HepG2 (cell line): Measurements from ENCODE around the gene ALX3.

Experiments
- KAT7 ChIP-seq: IDR thresholded peaks from 2 replicates; pipeline ENCODE4 v1.6.1; 2018; ENCODE audit warnings: borderline replicate concordance, missing compliant biosample characterization
- MTF1 ChIP-seq: sonication (generic); formaldehyde crosslinking; IDR thresholded peaks from 2 replicates; pipeline ENCODE4 v1.5.0; 2020; ENCODE audit warnings: missing genetic modification reagents
- POLR2G ChIP-seq: fragments of 200-400 bp; formaldehyde crosslinking; IDR thresholded peaks from 2 replicates; pipeline ENCODE4 v1.6.1; 2018; ENCODE audit warnings: mild to moderate bottlenecking, low read depth, low read length, moderate library complexity
- ZNF660 ChIP-seq: sonication (generic); formaldehyde crosslinking; IDR thresholded peaks from 2 replicates; pipeline ENCODE4 v1.5.1; 2020; ENCODE audit warnings: mild to moderate bottlenecking, low read depth, missing genetic modification reagents, borderline replicate concordance
- TF ChIP-seq, protein P1 (sequence below): sonication (generic); formaldehyde crosslinking; IDR thresholded peaks from 2 replicates; pipeline ENCODE4 v1.4.0; 2020; ENCODE audit warnings: mild to moderate bottlenecking, missing genetic modification reagents

DNA sequence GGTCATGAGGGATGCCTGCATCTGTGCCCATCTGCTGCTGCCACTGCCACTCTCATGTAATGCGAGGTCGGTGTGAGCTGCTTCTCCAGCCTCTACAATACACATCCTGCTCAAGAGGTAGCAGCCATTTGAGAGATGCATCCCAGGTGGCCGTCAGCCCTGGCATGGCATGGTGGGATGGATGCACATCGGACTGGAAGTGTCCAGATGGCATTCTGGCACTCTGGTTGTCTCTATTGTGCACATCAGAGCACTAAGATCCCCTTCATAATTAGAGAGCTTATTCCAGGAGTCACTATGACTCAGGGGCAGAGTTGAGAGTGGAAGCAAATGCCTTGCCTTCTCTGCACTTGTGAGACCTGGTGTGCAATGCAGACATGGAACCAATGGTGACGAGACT, 32.2 kb downstream of the ALX3 start:
- TF ChIP-seq MTF1 (CRISPR knock-in tag) (no peak), ZNF660 (CRISPR knock-in tag) (no peak), KAT7 (no peak), POLR2G (no peak)
- TF ChIP-seq, protein P1, sequence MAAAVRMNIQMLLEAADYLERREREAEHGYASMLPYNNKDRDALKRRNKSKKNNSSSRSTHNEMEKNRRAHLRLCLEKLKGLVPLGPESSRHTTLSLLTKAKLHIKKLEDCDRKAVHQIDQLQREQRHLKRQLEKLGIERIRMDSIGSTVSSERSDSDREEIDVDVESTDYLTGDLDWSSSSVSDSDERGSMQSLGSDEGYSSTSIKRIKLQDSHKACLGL (CRISPR knock-in tag), result no peak
